Hepatocyte (in vitro differentiated cells): ENCODE results near the gene DYNC1I2. TPM values are rescaled to one million over a fixed set of nuclear protein-coding genes. Genes with fewer than 3 reads are reported as not detected.

Experiments
- DNase-seq: peaks from one replicate; pipeline ENCODE4 v3.0.0-alpha.2; 2016; ENCODE audit warnings: low spot score
- H2AFZ ChIP-seq: fragments of 200-600 bp; sonication (generic); 2 replicates; pipeline ENCODE4 v1.6.0; 2016; ENCODE audit warnings: antibody characterized with exemption, mild to moderate bottlenecking
- H3K27ac ChIP-seq: fragments of 200-600 bp; sonication (generic); 2 replicates; pipeline ENCODE4 v1.5.1; 2016; ENCODE audit warnings: mild to moderate bottlenecking
- H3K27me3 ChIP-seq: fragments of 200-600 bp; sonication (generic); 2 replicates; pipeline ENCODE4 v1.6.1; 2016
- H3K36me3 ChIP-seq: fragments of 200-600 bp; sonication (generic); replicated peaks from 2 replicates; pipeline ENCODE4 v1.5.1; 2016; ENCODE audit warnings: low read depth; ENCODE audit not compliant: insufficient read depth
- H3K4me1 ChIP-seq: fragments of 200-600 bp; sonication (generic); 2 replicates; pipeline ENCODE4 v1.5.1; 2016; ENCODE audit warnings: mild to moderate bottlenecking, moderate library complexity; ENCODE audit not compliant: insufficient read depth
- H3K4me2 ChIP-seq: fragments of 200-600 bp; sonication (generic); 2 replicates; pipeline ENCODE4 v1.6.0; 2016
- H3K4me3 ChIP-seq: fragments of 200-600 bp; sonication (generic); 2 replicates; pipeline ENCODE4 v1.5.1; 2016; ENCODE audit warnings: mild to moderate bottlenecking
- H3K79me2 ChIP-seq: fragments of 200-600 bp; sonication (generic); 2 replicates; pipeline ENCODE4 v1.6.0; 2017; ENCODE audit warnings: mild to moderate bottlenecking
- H3K9me2 ChIP-seq: fragments of 200-600 bp; sonication (generic); replicated peaks from 2 replicates; pipeline ENCODE4 v1.6.0; 2017; ENCODE audit warnings: mild to moderate bottlenecking; ENCODE audit not compliant: insufficient read depth
- H3K9me3 ChIP-seq: fragments of 200-600 bp; sonication (generic); 2 replicates; pipeline ENCODE4 v1.5.1; 2016; ENCODE audit warnings: low read depth, mild to moderate bottlenecking
- H4K20me1 ChIP-seq: fragments of 200-600 bp; sonication (generic); 2 replicates; pipeline ENCODE4 v1.6.0; 2016; ENCODE audit warnings: mild to moderate bottlenecking; ENCODE audit not compliant: insufficient read depth, poor library complexity, severe bottlenecking
- EZH2 ChIP-seq: fragments of 200-600 bp; sonication (generic); IDR thresholded peaks from 2 replicates; pipeline ENCODE4 v1.6.1; 2016; ENCODE audit warnings: antibody characterized with exemption, mild to moderate bottlenecking, borderline replicate concordance
- EZH2phosphoT487 ChIP-seq: fragments of 200-600 bp; sonication (generic); IDR thresholded peaks from one replicate; pipeline ENCODE4 v1.6.1; 2018; ENCODE audit warnings: antibody characterized with exemption, mild to moderate bottlenecking, low read depth, moderate library complexity; ENCODE audit not compliant: unreplicated experiment, severe bottlenecking
- WGBS: methylation state at CpG from one replicate; pipeline ENCODE4 v1.1.6; 2016; ENCODE audit warnings: low lambda C conversion rate; ENCODE audit errors: missing lambda C conversion rate; 5-methylcytosine and 5-hydroxymethylcytosine counted together
- polyA plus RNA-seq: library from polyadenylated mRNA; unstranded; fragments of >200 nt; fragmentation: Nextera tagmentation; extraction: Ambion mirVana; gene quantifications from 2 replicates; pipeline ENCODE4 v1.2.1, GENCODE V29; 2016
- total RNA-seq: library from RNA; depleted of rRNA; stranded (reverse); fragments of >200 nt; gene quantifications from 2 replicates; pipeline ENCODE4 v1.2.3, GENCODE V29; 2014
- TF ChIP-seq, protein P1 (sequence below): fragments of 200-600 bp; sonication (generic); IDR thresholded peaks from 2 replicates; pipeline ENCODE4 v1.5.1; 2016; ENCODE audit warnings: antibody characterized with exemption, mild to moderate bottlenecking; ENCODE audit not compliant: poor library complexity

Gene DYNC1I2
- total and polyA plus RNA-seq, 2 experiments from 2014 or later = 54.3 to 116 TPM

DNA sequence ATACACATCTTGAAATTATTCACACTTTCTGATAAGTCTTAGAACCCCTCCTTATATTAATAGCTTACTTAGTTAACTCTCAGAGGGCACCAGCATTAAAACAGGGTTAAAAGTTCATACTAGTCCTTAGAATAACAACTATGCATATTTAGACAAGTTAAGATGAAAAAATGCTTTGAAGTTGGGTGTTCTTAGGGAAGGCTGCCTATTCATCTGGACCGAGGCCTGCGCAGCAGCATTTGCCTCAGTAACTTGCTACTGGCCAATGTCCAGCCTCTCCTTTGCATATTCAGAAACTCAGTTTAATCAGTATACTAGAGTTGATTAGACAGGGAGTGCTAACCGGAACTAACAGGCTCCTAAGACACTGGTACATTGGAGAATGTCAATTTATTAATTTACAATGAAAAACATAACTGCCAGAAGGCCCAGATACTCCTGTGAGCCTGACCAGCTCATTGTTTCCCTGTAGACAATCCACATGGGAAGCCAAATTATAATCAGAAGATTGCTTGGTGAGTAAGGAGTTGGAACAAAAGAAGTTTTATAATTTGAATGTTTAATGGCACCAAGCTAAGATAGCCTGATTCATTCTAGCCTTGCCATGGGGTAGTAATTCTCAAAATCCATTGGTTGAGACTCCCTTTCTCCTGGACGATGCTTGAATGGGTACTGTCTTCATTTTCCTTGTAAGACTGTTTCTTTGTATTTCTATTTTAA is 48.9 kb downstream of the DYNC1I2 start:
- Histone ChIP-seq H3K4me1 (no peaks in the 10 kb centered on the region), H3K9me3 (no peaks in the 10 kb centered on the region), H3K9me2 (no peaks in the 10 kb centered on the region), H3K79me2 (no peaks in the 10 kb centered on the region), H3K4me2 (no peak overlapping the region), H3K27me3 (no peaks in the 10 kb centered on the region), H4K20me1 (no peaks in the 10 kb centered on the region), H3K27ac (no peak overlapping the region), H3K4me3 (no peak overlapping the region), H2AFZ (no peak overlapping the region), H3K36me3 (peaks cover 4% of the 10 kb centered on the region)
- 83% methylated on average over 4 of the region's 4 CpGs for WGBS
- no peak for DNase-seq
- TF ChIP-seq EZH2 (no peak), EZH2phosphoT487 (no peak)
- TF ChIP-seq, protein P1, sequence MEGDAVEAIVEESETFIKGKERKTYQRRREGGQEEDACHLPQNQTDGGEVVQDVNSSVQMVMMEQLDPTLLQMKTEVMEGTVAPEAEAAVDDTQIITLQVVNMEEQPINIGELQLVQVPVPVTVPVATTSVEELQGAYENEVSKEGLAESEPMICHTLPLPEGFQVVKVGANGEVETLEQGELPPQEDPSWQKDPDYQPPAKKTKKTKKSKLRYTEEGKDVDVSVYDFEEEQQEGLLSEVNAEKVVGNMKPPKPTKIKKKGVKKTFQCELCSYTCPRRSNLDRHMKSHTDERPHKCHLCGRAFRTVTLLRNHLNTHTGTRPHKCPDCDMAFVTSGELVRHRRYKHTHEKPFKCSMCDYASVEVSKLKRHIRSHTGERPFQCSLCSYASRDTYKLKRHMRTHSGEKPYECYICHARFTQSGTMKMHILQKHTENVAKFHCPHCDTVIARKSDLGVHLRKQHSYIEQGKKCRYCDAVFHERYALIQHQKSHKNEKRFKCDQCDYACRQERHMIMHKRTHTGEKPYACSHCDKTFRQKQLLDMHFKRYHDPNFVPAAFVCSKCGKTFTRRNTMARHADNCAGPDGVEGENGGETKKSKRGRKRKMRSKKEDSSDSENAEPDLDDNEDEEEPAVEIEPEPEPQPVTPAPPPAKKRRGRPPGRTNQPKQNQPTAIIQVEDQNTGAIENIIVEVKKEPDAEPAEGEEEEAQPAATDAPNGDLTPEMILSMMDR = no peak

DNA sequence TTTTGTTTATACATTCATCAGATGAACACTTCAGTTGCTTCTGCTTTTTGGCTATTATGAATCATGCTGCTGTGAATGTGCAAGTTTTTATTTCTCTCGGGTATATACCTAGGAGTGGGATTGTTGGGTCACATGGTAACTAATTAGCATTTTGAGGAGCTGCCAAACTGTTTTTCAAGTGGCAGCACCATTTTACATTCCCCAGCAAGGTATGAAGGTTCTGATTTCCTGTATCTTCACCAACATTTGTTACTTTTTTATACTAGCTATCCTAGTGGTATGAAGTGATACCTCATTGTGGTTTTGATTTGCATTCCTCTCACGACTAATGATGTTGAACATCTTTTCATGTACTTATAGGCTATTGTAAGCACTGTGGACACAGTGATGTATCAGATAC is 53.9 kb downstream of the DYNC1I2 start:
- Histone ChIP-seq H3K4me3 (no peak overlapping the region), H3K79me2 (no peaks in the 10 kb centered on the region), H4K20me1 (no peaks in the 10 kb centered on the region), H2AFZ (no peak overlapping the region), H3K4me2 (no peak overlapping the region), H3K9me3 (no peaks in the 10 kb centered on the region), H3K9me2 (no peaks in the 10 kb centered on the region), H3K36me3 (no peaks in the 10 kb centered on the region), H3K27ac (no peak overlapping the region), H3K27me3 (no peaks in the 10 kb centered on the region), H3K4me1 (no peaks in the 10 kb centered on the region)
- 85% methylated on average over 2 of the region's 2 CpGs for WGBS
- no peak for DNase-seq
- no peak for TF ChIP-seq EZH2phosphoT487

DNA sequence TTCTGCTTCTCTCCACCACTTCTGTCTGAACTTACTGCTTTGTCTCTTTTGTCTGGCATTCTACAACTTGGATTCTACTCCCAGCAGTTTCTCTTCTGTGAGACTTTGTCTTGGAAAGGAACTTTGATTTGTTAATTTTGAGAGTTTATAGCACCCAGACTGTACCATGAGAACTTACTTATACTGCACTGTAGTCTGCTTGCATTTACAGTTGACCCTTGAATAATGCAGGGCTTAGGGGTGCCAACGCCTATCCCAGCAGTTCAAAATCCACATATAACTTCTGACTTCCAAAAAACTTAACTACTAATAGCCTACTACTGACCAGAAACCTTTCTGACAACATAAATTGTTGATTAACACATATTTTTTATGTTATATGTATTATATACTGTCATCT is 55.5 kb downstream of the DYNC1I2 start:
- no peak overlapping the region for H3K4me3 ChIP-seq
- no peaks in the 10 kb centered on the region for H3K9me2 ChIP-seq
- no peaks in the 10 kb centered on the region for H3K79me2 ChIP-seq
- H3K9me3 ChIP-seq = no peaks in the 10 kb centered on the region
- H3K27ac ChIP-seq = no peak overlapping the region
- H4K20me1 ChIP-seq = no peaks in the 10 kb centered on the region
- H2AFZ ChIP-seq = no peak overlapping the region
- no peak overlapping the region for H3K4me2 ChIP-seq
- DNase-seq = no peak
- no peaks in the 10 kb centered on the region for H3K36me3 ChIP-seq
- TF ChIP-seq, protein P1 = no peak
- TF ChIP-seq EZH2phosphoT487 = no peak
- TF ChIP-seq EZH2 = no peak
- 92% methylated on average over 1 of the region's 1 CpG for WGBS
- H3K4me1 ChIP-seq = no peaks in the 10 kb centered on the region
- no peaks in the 10 kb centered on the region for H3K27me3 ChIP-seq

DNA sequence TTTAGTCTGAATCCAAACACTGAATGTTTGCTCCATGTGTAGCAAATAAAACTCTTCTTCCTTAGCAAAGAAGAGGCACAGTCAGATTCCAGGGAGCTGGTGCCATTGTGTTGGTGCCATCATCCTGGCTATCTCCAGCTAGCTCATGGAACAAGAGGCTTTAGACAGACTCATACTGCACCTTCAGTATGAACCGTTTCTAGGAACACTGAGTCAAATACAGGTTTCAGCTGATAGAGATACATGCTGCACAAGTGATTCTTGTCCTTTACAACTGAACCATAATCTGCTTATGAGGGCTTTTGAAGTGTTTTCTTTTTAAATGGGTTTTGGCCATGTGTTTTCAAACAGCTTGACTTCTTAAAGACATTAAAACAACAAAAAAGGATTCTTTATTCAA is 57.9 kb downstream of the DYNC1I2 start:
- 96% methylated on average over 1 of the region's 1 CpG for WGBS
- Histone ChIP-seq H3K9me2 (no peaks in the 10 kb centered on the region), H3K4me2 (no peak overlapping the region), H3K36me3 (no peaks in the 10 kb centered on the region), H3K4me3 (no peak overlapping the region), H3K27me3 (no peaks in the 10 kb centered on the region), H3K9me3 (no peaks in the 10 kb centered on the region), H3K4me1 (no peaks in the 10 kb centered on the region), H2AFZ (no peak overlapping the region), H4K20me1 (no peaks in the 10 kb centered on the region), H3K79me2 (no peaks in the 10 kb centered on the region), H3K27ac (no peak overlapping the region)
- TF ChIP-seq, protein P1 = no peak
- TF ChIP-seq EZH2 = no peak
- no peak for TF ChIP-seq EZH2phosphoT487
- DNase-seq = no peak
